ENCODE results near the gene TBXA2R.
"Not testable (repeated sequence)": the region's sequence is repeated elsewhere in the genome, so short reads cannot be mapped to it uniquely, and the experiment has no call there.

Gene TBXA2R

GRCh38 chr19:3632098-3632497 is 25.4 kb upstream of the TBXA2R start:
- no peaks in the 10 kb centered on the region for H3K36me3 ChIP-seq (ENCODE audit: low read depth)
- H3K27me3 ChIP-seq (ENCODE audit: insufficient read depth, poor library complexity, severe bottlenecking) = no peaks in the 10 kb centered on the region
- H3K27ac ChIP-seq (ENCODE audit: poor library complexity, severe bottlenecking) = no peak overlapping the region
- no peak overlapping the region for H3K4me3 ChIP-seq (ENCODE audit: severe bottlenecking)
- ATAC-seq (ENCODE audit: low read depth) (no peak), DNase-seq (ENCODE audit: low spot score) (no peak)
- H3K4me1 ChIP-seq (ENCODE audit: insufficient read depth, poor library complexity, severe bottlenecking) = no peaks in the 10 kb centered on the region
- no peaks in the 10 kb centered on the region for H3K9me3 ChIP-seq (ENCODE audit: severe bottlenecking)
- TF ChIP-seq CTCF (IDR thresholded peaks at IDR 0.05; ENCODE audit: poor library complexity, severe bottlenecking) = no peak

- Histone ChIP-seq H3K27me3 (ENCODE audit: insufficient read depth, poor library complexity, severe bottlenecking) (no peaks in the 10 kb centered on the region), H3K36me3 (ENCODE audit: low read depth) (no peaks in the 10 kb centered on the region), H3K4me3 (ENCODE audit: severe bottlenecking) (no peak overlapping the region), H3K27ac (ENCODE audit: poor library complexity, severe bottlenecking) (no peak overlapping the region), H3K9me3 (ENCODE audit: severe bottlenecking) (no peaks in the 10 kb centered on the region), H3K4me1 (ENCODE audit: insufficient read depth, poor library complexity, severe bottlenecking) (no peaks in the 10 kb centered on the region)
- ATAC-seq (ENCODE audit: low read depth) (no peak), DNase-seq (ENCODE audit: low spot score) (no peak)
- no peak for TF ChIP-seq CTCF (IDR thresholded peaks at IDR 0.05; ENCODE audit: poor library complexity, severe bottlenecking)
Observed at GRCh38 chr19:3631053-3631861, 24.6 kb upstream of the TBXA2R start.

GRCh38 chr19:3628766-3629165 is 22.1 kb upstream of the TBXA2R start:
- H3K27me3 ChIP-seq (ENCODE audit: insufficient read depth, poor library complexity, severe bottlenecking); H3K27ac ChIP-seq (ENCODE audit: poor library complexity, severe bottlenecking); H3K4me1 ChIP-seq (ENCODE audit: insufficient read depth, poor library complexity, severe bottlenecking); H3K9me3 ChIP-seq (ENCODE audit: severe bottlenecking); DNase-seq (ENCODE audit: low spot score); ATAC-seq (ENCODE audit: low read depth); H3K36me3 ChIP-seq (ENCODE audit: low read depth); H3K4me3 ChIP-seq (ENCODE audit: severe bottlenecking): not testable (repeated sequence)

GRCh38 chr19:3627351-3627723 is 20.7 kb upstream of the TBXA2R start:
- DNase-seq (ENCODE audit: low spot score) (no peak), ATAC-seq (ENCODE audit: low read depth) (no peak)
- Histone ChIP-seq H3K4me1 (ENCODE audit: insufficient read depth, poor library complexity, severe bottlenecking) (peaks cover 5% of the 10 kb centered on the region), H3K9me3 (ENCODE audit: severe bottlenecking) (no peaks in the 10 kb centered on the region), H3K27ac (ENCODE audit: poor library complexity, severe bottlenecking) (peak overlapping the region; percentile 59), H3K27me3 (ENCODE audit: insufficient read depth, poor library complexity, severe bottlenecking) (no peaks in the 10 kb centered on the region), H3K36me3 (ENCODE audit: low read depth) (0 out of 2 replicates have a peak, but pooled peaks cover 4% of the 10 kb centered on the region), H3K4me3 (ENCODE audit: severe bottlenecking) (no peak overlapping the region)
- TF ChIP-seq CTCF (IDR thresholded peaks at IDR 0.05; ENCODE audit: poor library complexity, severe bottlenecking) = no peak

- no peaks in the 10 kb centered on the region for H3K27me3 ChIP-seq (ENCODE audit: insufficient read depth, poor library complexity, severe bottlenecking)
- no peak for TF ChIP-seq CTCF (IDR thresholded peaks at IDR 0.05; ENCODE audit: poor library complexity, severe bottlenecking)
- ATAC-seq (ENCODE audit: low read depth) (peak; percentile 91), DNase-seq (ENCODE audit: low spot score) (peak; percentile 98)
- H3K27ac ChIP-seq (ENCODE audit: poor library complexity, severe bottlenecking) = peak within 1 kb of the TSS; percentile 59
- H3K36me3 ChIP-seq (ENCODE audit: low read depth) = 0 out of 2 replicates have a peak, but pooled peaks cover 4% of the 10 kb centered on the region
- no peaks in the 10 kb centered on the region for H3K9me3 ChIP-seq (ENCODE audit: severe bottlenecking)
- peak within 1 kb of the TSS; percentile 82 for H3K4me3 ChIP-seq (ENCODE audit: severe bottlenecking)
- H3K4me1 ChIP-seq (ENCODE audit: insufficient read depth, poor library complexity, severe bottlenecking) = peaks cover 5% of the 10 kb centered on the region
Observed at GRCh38 chr19:3626473-3627350, 20.0 kb upstream of the TBXA2R start, which contains the start of gene CACTIN. Gene CACTIN (minus strand): TSS chr19:3626790. CDS start chr19:3626762, 28 bp downstream.
